CD4-positive, alpha-beta T cell treated with Interleukin-1 beta for 1 hour (primary cell): ENCODE measurements around the gene HUS1B.
"Not testable (repeated sequence)": the region's sequence is repeated elsewhere in the genome, so short reads cannot be mapped to it uniquely, and the experiment has no call there.

Experiments
- DNase-seq, 2 donors: peaks; one replicate each; pipeline ENCODE4 v3.0.0-alpha.2; 2020 to 2022

The HUS1B gene

DNA sequence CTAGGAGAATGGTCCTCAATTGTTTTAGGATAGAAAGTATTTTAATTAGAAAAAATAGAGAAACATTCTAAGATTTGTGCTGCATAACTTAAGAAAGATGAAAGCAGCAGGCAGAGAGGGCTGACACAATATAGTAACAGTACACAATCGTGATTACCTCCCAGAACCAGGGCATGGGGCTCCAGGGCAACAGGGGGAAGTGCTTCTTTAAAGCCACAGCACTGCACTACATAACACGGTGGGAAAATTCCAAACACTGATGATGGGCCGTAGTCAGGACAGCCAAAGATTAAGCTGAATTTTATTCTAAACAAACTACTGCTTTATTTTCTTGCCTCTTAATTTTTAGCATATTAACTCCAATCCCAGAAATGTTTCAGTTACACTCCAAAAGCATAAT is 21.6 kb upstream of the HUS1B start:
- DNase-seq, result no peak

DNA sequence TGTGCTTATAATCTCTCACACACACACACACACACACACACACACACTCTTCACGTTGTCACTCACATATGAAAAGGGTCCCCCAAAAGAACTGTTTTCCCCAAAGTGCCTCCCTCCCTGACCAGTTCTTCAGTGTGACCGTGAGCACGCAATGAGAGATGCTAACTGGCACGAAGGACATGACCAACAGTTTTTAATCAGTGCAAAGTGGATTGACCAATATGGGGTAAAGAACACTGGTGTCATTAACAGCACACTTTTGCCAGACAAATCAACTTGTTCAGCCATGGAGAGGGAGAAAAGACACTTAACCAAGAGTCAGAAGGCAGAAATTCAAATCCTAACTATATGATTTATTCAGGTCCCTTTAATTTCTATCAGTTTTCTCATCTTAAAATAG is 21.0 kb upstream of the HUS1B start:
- DNase-seq, result no peak

- no peak for DNase-seq
Measured at GRCh38 chr6:674956-675355, 18.1 kb upstream of the HUS1B start.

- DNase-seq, result no peak
Measured at GRCh38 chr6:674406-674805, 17.5 kb upstream of the HUS1B start.

DNA sequence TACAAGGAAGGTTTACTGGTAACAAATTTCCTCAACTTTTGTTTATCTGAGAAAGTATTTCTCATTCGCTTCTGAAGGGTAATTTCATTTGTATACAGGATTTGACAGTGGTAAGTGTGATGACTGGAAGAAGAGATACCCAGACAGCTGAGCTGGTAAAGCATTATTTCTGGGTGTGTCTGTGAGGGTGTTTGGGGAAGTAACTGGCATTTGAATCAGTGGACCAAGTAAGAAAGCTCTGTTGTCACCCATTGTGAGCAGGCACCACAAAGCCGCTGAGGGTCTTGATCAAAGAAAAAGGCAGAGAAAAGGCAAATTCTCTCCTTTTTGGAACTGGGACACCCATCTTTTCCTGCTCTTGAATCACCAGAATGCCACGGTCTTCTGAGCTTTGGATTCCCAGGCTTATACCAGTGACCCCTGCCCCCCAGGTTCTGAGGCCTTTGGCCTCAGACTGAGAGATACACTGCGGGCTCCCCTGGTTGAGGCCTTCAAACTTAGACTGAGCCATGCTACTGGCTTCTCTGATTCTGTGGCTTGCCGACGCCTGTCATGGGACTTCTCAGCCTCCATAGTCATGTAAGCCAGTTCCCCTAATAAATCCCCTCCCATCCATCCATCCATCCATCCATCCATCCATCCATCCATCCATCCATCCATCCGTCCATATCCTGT is 10.5 kb upstream of the HUS1B start:
- no peak for DNase-seq

DNA sequence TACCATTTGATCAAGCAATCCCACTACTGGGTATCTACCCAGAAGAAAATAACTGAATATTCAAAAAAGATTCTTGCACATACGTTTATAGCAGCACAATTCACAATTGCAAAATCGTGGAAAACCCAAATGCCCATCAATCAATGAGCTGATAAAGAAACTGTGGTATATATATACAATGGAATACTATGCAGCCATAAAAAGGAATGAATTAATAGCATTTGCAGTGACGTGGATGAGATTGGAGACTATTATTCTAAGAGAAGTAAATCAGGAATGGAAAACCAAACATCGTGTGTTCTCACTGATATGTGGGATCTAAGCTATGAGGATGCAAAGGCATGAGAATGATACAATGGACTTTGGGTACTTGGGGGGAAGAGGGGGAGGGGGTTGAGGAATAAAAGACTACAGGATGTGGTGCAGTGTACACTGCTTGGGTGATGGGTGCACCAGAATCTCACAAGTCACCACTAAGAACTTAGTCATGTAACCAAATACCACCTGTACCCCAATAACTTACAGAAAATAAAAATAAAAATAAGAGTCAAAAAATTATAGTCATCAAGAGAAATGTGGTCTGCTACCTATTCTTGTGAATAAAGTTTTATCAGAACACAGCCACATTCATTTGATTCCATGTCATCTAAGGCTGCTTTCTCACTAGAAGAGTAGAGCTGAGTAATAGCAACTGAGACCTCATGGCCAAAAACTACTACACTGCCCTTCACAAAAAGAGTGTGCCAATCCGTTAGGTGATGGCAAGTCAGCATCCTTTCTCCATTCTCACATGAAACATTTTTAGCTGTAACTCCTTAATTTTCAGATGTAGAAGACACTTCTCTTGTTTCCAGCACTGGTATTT is 8.7 kb upstream of the HUS1B start:
- DNase-seq, result no peak

- not testable (repeated sequence) for DNase-seq
Measured at GRCh38 chr6:663788-664187, 6.9 kb upstream of the HUS1B start.

- no peak for DNase-seq
Measured at GRCh38 chr6:659716-660581, 3.0 kb upstream of the HUS1B start.

DNA sequence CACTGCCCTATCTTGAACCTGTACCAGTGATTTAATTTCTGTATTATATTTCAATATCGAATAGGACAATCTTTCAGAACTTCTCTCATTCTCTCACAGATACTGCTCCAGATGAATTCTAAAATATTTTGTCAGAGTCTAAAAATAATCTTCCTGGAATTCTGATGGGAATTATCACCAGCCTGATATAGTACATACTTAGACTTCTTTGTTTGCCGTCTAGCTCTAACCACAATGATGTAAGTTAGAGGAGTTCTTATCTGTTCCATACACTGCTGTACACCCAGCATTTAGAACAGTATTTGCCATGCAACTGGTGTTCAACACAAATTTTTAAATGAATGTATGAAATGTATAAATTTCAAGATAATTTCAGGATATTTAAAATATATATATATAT is 1.3 kb upstream of the HUS1B start:
- no peak for DNase-seq

DNA sequence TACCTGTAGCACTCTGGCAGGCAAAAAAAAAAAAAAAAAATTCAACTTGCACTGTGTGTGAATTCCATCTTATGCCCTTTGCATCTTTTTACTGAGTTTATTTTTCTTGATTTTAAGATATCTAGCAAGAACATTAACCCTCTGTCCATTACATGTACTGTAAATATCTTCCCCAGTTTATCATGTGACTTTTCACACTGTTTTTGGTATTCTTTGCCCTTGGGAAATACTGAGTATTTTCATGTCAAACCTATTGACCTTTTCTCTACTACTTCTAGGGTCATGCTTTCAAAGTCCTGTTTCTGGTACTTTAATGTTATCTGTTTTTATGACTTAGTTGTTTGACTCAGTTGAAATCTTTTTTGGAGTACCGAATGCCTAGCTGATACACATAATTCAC is 843 bp upstream of the HUS1B start:
- DNase-seq, result no peak

DNA sequence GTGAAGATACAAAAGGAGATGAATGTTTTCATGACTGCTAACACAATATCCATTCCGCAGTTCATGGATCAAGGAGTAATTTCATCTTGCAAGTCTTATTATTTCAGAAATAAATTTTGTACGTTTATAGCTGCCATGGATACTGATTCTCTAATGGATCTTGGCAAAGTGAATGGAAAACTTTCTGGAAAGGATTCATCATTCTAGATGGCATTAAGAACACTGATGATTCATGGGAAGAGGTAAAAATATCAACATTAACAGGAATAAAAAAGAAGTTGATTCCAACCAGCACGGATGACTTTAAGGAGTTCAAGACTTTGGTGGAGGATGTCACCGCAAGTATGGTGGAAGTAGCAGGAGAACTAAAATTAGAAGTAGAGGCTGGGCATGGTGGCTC is 2.8 kb downstream of the HUS1B start:
- DNase-seq, result no peak

DNA sequence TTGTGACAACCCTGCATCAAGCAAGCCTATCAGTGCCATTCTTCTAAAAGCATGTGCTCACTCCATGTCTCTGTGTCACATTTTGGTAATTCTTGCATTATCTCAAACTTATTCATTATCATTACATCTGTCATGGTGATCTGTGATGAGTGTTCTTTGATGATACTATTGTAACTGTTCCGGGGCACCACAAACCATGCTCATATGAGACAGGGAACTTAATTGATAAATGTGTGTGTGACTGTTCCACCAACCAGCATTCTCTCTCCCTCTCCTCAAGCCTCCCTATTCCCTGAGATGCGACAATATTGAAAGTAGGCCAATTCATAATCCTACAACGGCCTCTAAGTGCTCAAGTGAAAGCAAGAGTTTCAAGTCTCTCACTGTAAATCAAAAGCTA is 4.0 kb downstream of the HUS1B start:
- DNase-seq, result no peak

DNA sequence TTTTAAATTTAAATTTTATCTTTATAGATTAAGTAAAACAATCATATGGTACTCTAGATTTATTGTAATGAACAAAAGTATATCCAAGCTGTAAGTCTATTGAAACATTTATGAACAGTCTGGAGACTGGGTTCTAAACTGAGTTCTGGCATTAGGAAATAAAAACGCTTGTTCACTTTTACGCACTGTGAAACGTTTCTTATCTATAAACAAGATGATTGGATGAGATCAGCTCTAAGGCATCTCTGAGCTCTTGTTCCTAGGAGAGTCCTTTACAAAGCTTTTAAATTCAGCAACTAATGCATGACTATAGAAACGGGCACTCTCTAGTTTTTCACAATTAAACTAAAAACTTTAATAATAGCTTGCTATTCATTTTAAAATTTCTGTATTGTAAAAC is 6.8 kb downstream of the HUS1B start:
- DNase-seq, result no peak

DNA sequence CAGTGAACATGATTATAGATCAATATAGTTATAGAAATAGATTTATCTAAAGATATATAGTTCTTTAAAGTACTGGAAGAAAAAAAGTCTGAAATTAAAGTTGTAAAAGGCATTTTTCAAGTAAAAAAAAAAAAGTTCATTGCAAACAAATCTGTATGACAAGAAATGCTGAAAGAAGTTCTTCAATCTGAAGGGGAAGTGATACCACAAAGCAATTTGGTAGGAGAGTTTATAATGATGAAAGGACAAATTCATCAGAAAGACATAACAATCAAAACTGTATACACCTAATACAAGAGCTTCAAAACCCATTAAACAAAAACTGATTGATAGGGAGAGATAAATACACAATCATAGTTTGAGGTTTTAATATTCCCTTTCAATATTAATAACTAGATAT is 14.1 kb downstream of the HUS1B start:
- DNase-seq, result no peak

DNA sequence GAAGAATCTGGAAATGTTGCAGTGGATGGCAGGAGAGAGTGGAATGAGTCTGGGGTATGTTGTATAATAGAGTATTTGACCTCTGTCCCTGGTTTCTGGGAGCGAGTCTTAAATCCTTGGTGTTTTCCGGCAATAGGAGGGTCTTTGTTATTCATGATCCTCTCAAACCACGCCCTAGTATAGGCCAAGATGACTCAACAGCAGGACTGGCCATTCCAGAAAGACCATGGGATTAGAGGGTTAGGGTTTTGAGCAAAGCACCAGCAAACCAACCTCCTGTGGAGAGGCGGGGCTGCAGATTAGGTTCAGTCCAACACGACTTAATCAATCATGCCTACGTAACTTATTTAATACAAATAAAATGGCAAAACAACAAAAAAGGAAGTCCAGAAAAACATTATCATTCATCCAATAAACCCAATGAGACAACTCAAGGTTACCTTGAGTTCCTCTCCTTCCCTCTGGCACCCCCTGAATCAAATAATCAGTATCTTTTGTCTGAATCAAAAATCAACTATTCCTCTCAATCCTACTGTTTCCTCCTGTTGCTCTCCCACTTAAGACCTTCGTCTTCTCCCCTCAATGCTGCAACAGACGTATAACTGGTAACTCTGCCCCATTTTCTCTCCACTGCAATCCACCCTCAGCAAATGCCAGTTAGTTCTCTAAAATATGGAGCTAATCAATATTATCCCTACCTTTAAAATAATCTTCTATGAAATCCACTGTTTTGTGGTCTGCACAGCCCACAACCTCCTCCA is 15.5 kb downstream of the HUS1B start:
- DNase-seq, result no peak

- no peak for DNase-seq
Measured at GRCh38 chr6:636488-636887, 20.4 kb downstream of the HUS1B start.

DNA sequence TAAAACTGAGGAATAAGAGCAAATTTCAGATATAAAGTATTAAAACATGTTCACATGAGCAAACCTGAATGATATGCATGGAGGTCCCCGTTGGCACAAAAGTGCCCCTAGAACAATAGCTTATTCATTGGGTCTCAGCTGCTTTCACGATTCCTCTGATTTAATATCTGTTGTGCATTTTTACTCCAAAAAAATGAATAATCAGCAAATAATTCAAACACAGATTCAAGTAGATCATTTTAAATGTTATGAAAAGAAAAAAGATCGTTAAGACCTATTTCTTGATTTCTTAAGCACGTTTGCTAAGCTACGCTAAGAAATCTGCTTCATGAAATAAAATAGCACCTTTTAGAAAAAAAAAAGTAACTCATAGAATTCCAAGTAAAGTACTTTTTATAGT is 21.7 kb downstream of the HUS1B start:
- no peak for DNase-seq

DNA sequence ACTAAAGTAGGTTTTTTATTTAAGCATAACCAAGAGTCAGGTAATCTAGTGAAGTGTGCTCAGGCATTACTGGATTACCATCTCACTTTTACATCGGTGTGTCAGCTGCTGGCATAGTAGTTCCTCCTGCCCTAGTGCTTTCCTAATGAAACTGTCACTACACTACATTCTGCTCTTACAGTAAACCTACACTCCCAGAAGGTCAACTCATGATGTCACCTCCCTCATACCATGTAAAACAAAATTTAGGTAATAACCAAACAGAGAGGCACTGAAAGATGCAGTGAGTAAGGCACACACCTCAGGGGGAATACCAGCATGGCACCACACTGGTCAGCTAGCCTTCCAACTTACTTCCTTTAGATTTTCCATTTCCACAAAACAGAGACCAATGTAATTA is 23.3 kb downstream of the HUS1B start:
- DNase-seq, result no peak

DNA sequence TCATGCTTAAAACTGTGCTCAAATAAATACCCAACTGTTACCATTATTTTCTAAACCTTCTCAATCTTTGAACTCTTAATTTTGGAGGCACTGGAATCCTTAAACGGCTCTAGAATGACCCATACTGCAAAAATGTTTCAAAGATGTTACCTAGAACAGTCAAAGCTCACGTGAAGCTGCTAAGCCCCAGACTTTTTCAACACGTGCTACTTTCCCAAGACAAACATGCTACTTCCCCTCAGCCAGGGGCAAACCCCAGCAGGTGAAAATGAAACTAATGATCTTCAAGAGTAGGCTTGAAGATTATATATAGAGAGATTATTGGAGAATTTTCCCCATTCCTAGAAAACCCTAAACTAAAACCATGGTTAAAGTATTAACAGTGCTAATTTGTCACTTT is 28.1 kb downstream of the HUS1B start:
- DNase-seq, result no peak

- DNase-seq, result no peak
Measured at GRCh38 chr6:626236-626635, 30.7 kb downstream of the HUS1B start.

DNA sequence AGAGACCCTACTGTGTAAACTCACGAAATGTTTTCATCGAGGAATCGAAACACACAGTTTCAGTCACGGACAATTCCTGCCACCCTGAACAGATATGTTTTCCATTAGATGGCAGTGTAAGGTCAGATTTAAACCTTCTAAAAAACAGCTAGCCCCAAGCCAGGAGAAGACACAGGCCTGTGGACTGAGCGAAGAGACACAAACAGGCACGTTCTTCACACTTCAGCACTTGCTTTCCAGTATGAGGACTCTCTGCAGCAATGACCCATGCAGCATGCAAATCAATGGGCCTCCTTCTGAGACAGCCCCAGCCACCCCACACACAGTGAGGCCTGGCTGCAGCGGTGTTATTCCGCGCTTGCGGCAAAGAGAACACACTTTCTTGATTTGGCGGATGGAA is 31.9 kb downstream of the HUS1B start:
- DNase-seq, result no peak

DNA sequence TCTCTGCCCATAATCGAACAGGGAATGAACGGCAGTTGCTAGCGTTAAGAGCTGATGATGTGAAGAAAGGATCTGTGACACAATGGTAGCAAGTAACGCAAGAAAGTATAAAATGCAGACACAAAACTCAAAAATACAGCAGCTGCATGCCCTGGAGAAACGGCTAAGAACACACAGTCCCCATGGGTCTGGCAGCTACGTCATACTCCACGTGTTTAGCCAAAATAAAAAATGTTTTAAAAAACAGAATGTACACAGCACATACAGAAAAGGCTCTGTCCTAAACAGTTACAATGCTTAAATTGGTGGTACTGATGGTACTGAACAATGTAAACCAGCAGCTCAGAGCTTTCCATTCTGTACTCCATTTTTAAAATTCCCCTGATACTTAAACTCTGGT is 34.4 kb downstream of the HUS1B start:
- DNase-seq, result no peak

GRCh38 chr6:621931-622330 is 35.0 kb downstream of the HUS1B start:
- no peak for DNase-seq
